PFSK-1 (cell line): ENCODE results near the gene NDUFS6.

Experiments used
- POLR2AphosphoS5 ChIP-seq: IDR thresholded peaks from 2 replicates; pipeline ENCODE4 v1.6.1; 2012; ENCODE audit warnings: low read depth, mild to moderate bottlenecking, control low read depth, low read length, moderate library complexity
- TF ChIP-seq, protein P1 (sequence below), 2 experiments: IDR thresholded peaks; 2 replicates each; pipeline versions ENCODE4 v1.6.1 to v1.8.0; 2011 to 2012; ENCODE audit warnings: low read depth in 2 of 2, low read length in 2 of 2, control low read depth in 1 of 2, inconsistent platforms in 1 of 2, mild to moderate bottlenecking in 1 of 2, moderate library complexity in 1 of 2; ENCODE audit not compliant: insufficient read depth in 1 of 2

DNA sequence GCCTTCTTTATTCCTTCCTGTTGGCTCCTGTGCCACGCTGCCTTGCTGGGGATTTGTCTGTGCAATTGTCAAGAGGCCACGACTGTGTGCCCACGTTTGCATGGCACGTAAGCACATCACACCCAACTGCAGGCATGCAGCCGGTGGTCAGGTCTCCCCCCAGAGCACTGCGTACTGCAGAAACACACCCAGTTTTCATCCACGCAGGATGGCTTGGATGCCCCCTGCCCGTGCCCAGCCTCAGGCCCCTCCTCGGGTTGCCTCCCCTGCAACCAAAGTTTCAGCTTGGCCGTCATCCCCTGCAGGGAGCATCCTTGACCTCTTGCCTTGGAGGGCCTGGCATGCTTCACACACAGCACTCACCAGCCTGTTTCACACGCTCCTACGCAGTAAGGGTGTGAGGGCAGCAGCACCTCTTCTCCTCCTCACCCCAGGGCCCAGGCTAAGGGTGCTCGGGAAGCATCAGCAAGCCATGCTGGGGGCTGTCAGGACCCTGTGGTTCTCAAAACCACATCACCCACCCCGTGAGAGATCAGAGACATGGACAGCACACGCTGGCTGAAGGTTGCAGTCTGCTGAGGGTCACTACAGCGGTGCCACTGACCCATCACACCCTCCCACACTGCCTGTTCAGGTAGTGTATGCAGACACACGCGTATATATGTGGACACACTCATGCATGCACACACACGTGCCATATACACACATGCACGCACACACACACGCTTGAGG lies 4.7 kb upstream of the NDUFS6 start:
- no peak; the same call in 1 of the 2 replicates for TF ChIP-seq POLR2AphosphoS5
- TF ChIP-seq, protein P1, sequence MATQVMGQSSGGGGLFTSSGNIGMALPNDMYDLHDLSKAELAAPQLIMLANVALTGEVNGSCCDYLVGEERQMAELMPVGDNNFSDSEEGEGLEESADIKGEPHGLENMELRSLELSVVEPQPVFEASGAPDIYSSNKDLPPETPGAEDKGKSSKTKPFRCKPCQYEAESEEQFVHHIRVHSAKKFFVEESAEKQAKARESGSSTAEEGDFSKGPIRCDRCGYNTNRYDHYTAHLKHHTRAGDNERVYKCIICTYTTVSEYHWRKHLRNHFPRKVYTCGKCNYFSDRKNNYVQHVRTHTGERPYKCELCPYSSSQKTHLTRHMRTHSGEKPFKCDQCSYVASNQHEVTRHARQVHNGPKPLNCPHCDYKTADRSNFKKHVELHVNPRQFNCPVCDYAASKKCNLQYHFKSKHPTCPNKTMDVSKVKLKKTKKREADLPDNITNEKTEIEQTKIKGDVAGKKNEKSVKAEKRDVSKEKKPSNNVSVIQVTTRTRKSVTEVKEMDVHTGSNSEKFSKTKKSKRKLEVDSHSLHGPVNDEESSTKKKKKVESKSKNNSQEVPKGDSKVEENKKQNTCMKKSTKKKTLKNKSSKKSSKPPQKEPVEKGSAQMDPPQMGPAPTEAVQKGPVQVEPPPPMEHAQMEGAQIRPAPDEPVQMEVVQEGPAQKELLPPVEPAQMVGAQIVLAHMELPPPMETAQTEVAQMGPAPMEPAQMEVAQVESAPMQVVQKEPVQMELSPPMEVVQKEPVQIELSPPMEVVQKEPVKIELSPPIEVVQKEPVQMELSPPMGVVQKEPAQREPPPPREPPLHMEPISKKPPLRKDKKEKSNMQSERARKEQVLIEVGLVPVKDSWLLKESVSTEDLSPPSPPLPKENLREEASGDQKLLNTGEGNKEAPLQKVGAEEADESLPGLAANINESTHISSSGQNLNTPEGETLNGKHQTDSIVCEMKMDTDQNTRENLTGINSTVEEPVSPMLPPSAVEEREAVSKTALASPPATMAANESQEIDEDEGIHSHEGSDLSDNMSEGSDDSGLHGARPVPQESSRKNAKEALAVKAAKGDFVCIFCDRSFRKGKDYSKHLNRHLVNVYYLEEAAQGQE (IDR thresholded peaks at IDR 0.05; ENCODE audit: insufficient read depth in 1 of 2, low read depth in 2 of 2, low read length in 2 of 2) = no peak
